Spleen (tissue), 11 donors: ENCODE results near the gene BCORL1. TPM values are rescaled to one million over a fixed set of nuclear protein-coding genes. Genes with fewer than 3 reads are reported as not detected.

Experiments used
- DNase-seq: peaks from one replicate; pipeline ENCODE4 v3.0.0-alpha.2; 2020
- H3K27ac ChIP-seq, 8 donors: fragments of 200-600 bp; sonication (generic) in 7 of 8; 1 replicate in 4 of 8; 2 replicates in 4 of 8; pipeline versions ENCODE4 v1.5.0 to v1.8.0; 2016 to 2021; ENCODE audit warnings: inconsistent platforms in 4 of 8, mild to moderate bottlenecking in 4 of 8, moderate library complexity in 1 of 8
- H3K27me3 ChIP-seq, 7 donors: fragments of 200-600 bp; sonication (generic) in 6 of 7; replicated peaks in 1 of 7; 1 replicate in 4 of 7; 2 replicates in 3 of 7; pipeline versions ENCODE4 v1.5.0 to v1.8.0; 2016 to 2021; ENCODE audit warnings: inconsistent platforms in 3 of 7, mild to moderate bottlenecking in 1 of 7
- H3K36me3 ChIP-seq, 6 donors: fragments of 200-600 bp; sonication (generic) in 5 of 6; 1 replicate in 4 of 6; 2 replicates in 2 of 6; pipeline versions ENCODE4 v1.5.0 to v1.8.0; 2016 to 2021; ENCODE audit warnings: inconsistent platforms in 2 of 6
- H3K4me1 ChIP-seq, 6 donors: fragments of 200-600 bp; sonication (generic) in 5 of 6; 1 replicate in 3 of 6; 2 replicates in 3 of 6; pipeline versions ENCODE4 v1.5.0 to v1.8.0; 2016 to 2021; ENCODE audit warnings: inconsistent platforms in 3 of 6
- H3K4me3 ChIP-seq, 8 donors: fragments of 200-600 bp; sonication (generic) in 7 of 8; 1 replicate in 4 of 8; 2 replicates in 4 of 8; pipeline versions ENCODE4 v1.5.0 to v1.8.0; 2016 to 2021; ENCODE audit warnings: inconsistent platforms in 4 of 8, mild to moderate bottlenecking in 4 of 8, moderate library complexity in 2 of 8
- H3K9me3 ChIP-seq, 8 donors: fragments of 200-600 bp; sonication (generic) in 7 of 8; 1 replicate in 4 of 8; 2 replicates in 4 of 8; pipeline versions ENCODE4 v1.5.0 to v1.8.0; 2016 to 2021; ENCODE audit warnings: inconsistent platforms in 4 of 8
- POLR2A ChIP-seq, 3 donors: fragments of 450-650 bp; IDR thresholded peaks; one replicate each; pipeline ENCODE4 v1.5.1; 2017; ENCODE audit warnings: antibody characterized with exemption in 3 of 3, mild to moderate bottlenecking in 1 of 3
- POLR2AphosphoS5 ChIP-seq, 3 donors: sonication (generic); formaldehyde crosslinking; IDR thresholded peaks; one replicate each; pipeline ENCODE4 v1.5.1; 2017; ENCODE audit warnings: antibody characterized with exemption in 3 of 3
- WGBS, 5 donors: extraction: QIAGEN DNeasy Blood & Tissue Kit in 3 of 5; methylation state at CpG; one replicate each; pipeline versions ENCODE4 v1.1.5 to v1.1.7; 2013 to 2018; 5-methylcytosine and 5-hydroxymethylcytosine counted together
- intact Hi-C: fragments of 100-400 bp; cut with DNase I; formaldehyde crosslinking; loops from one replicate; pipeline ENCODE4 v1.15.0; 2023; ENCODE audit warnings: low total_unique reads
- polyA plus RNA-seq, 3 donors: library from polyadenylated mRNA; stranded (reverse); fragments of 200-250 nt; gene quantifications; one replicate each; pipeline ENCODE4 v1.2.1, GENCODE V29; 2013
- total RNA-seq, 7 donors: library from RNA; depleted of rRNA in 3 of 7; stranded (reverse); fragments of >200 nt in 3 of 7; fragmentation: NEBNext Ultra II Directional in 4 of 7; extraction: Animal tissue kit (Norgen Biotek cat#: 25700) in 4 of 7; gene quantifications; one replicate each; pipeline versions ENCODE4 v1.1.0 to v1.2.1, GENCODE V29; 2016 to 2021
- TF ChIP-seq, protein P1 (sequence below), 11 experiments: fragments of 200-600 bp in 7 of 11; fragments of 450-650 bp in 4 of 11; sonication (generic) in 4 of 11; IDR thresholded peaks in 8 of 11; conservative IDR thresholded peaks in 3 of 11; 1 replicate in 7 of 11; 2 replicates in 4 of 11; pipeline versions ENCODE4 v1.4.0 to v1.8.0; 2016 to 2021; ENCODE audit warnings: antibody characterized with exemption in 11 of 11, inconsistent platforms in 4 of 11, mild to moderate bottlenecking in 1 of 11
- donor health status: healthy with polysubstance abuse.
- donor health status: DM: no; HTN: no; CAD: no; lungs with moderate emphysema.
- donor health status: DM: no; HTN: no; CAD: no.
- donor health status: Bipolar disorder and iron deficiency.
- donor health status: healthy.
- donor health status: DM: no; HTN: no; CAD: no.
- donor health status: DM: yes; HTN: yes; CAD: no.

The BCORL1 gene
- total and polyA plus RNA-seq, 10 donors, result 0.85 to 18.1 (median 12.3) TPM

DNA sequence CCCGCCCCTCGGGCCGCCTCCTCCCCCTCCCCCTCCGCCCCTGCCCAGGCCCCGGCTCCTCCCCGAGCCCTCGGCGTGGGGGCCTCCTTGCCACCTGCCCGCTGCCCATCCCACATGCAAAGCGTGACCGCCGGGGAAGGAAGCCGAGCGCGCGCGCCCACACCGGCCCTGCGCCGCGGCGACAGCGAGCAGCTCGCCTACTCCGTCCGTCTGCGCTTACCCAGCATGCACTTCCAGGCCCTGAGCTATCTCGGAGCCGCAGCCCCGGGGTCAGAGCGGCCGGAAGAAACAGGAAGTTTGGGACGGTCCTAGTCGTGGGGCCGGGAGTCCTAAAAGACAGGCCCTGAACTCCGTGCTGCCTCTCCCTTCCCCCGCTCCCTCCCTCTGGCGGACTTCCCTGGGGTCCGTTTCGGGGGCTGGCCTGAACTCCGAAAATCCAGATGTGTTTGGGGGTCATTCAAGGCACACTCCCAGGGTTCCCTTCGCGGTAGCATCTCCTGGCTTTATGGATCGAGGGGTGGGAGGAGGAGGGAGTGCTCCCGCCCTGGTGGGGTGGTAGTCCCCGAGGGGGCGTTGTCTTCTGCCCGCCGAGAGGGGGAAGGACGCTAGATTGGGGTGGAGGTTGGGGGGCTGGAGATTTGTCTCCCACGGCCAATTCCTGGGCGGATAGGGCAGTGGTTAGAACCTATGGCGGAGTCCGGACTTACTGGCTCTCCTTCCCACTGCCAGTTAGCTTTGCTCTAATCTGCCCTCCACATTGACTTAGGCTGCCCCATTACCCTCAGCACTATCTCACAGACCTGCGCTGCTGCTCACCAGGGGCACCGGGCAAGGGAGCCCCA, 25.0 kb upstream of the BCORL1 start:
- peak; percentile 84 to 87 (median 87) for TF ChIP-seq POLR2AphosphoS5 (IDR thresholded peaks at IDR 0.05)
- TF ChIP-seq, protein P1, sequence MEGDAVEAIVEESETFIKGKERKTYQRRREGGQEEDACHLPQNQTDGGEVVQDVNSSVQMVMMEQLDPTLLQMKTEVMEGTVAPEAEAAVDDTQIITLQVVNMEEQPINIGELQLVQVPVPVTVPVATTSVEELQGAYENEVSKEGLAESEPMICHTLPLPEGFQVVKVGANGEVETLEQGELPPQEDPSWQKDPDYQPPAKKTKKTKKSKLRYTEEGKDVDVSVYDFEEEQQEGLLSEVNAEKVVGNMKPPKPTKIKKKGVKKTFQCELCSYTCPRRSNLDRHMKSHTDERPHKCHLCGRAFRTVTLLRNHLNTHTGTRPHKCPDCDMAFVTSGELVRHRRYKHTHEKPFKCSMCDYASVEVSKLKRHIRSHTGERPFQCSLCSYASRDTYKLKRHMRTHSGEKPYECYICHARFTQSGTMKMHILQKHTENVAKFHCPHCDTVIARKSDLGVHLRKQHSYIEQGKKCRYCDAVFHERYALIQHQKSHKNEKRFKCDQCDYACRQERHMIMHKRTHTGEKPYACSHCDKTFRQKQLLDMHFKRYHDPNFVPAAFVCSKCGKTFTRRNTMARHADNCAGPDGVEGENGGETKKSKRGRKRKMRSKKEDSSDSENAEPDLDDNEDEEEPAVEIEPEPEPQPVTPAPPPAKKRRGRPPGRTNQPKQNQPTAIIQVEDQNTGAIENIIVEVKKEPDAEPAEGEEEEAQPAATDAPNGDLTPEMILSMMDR (IDR thresholded peaks at IDR 0.05 in 8 of 11, conservative IDR thresholded peaks at IDR 0.05 in 3 of 11), result no peak
- TF ChIP-seq POLR2A (IDR thresholded peaks at IDR 0.05), result no peak
- 7 to 36% (median 32%) methylated on average over 6 to 55 of the region's 56 CpGs for WGBS, 5 donors
- DNase-seq, result peak; percentile 95
- Histone ChIP-seq H3K4me1 (peaks cover 0 to 41% (median 13%) of the 10 kb centered on the region in 6 donors), H3K9me3 (no peaks in the 10 kb centered on the region), H3K4me3 (peak overlapping the region in 7 of 8 donors; percentile 0 to 66 (median 36)), H3K27me3 (peaks cover 0 to 4% (median 0%) of the 10 kb centered on the region in 7 donors), H3K27ac (peak overlapping the region; percentile 42 to 89 (median 84)), H3K36me3 (no peaks in the 10 kb centered on the region)
- intact Hi-C loops, result no loop called here

DNA sequence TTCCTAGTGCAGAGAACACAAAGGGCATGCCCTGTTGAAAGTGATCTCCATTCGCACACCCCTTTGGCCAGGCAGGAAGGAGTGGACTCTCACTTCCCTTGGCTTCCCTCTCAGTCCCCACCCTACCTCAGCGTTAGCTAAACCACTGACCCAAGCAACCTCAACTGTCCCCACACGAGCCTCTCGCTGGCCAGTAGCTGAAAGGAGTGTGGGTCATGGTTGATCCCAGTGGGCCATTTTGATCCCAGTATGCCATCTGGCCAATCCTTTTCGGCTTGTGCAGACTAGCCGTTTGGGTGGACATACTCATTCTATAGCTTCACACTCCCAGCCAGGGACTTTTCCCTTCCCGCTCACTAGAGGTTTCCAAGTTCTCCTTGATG, 24.4 kb upstream of the BCORL1 start:
- Histone ChIP-seq H3K4me1 (peaks cover 0 to 37% (median 13%) of the 10 kb centered on the region in 6 donors), H3K27me3 (peaks cover 0 to 4% (median 0%) of the 10 kb centered on the region in 7 donors), H3K36me3 (no peaks in the 10 kb centered on the region), H3K4me3 (peak overlapping the region in 2 of 8 donors; percentile 35 to 66), H3K9me3 (no peaks in the 10 kb centered on the region), H3K27ac (peak overlapping the region; percentile 42 to 89 (median 84))
- intact Hi-C loops, result no loop called here
- TF ChIP-seq POLR2A (IDR thresholded peaks at IDR 0.05) (no peak), POLR2AphosphoS5 (IDR thresholded peaks at IDR 0.05) (no peak)
- TF ChIP-seq, protein P1 (IDR thresholded peaks at IDR 0.05 in 8 of 11, conservative IDR thresholded peaks at IDR 0.05 in 3 of 11), result no peak
- WGBS, 5 donors, result 64 to 74% (median 72%) methylated on average over 7 of the region's 7 CpGs
- DNase-seq, result no peak

DNA sequence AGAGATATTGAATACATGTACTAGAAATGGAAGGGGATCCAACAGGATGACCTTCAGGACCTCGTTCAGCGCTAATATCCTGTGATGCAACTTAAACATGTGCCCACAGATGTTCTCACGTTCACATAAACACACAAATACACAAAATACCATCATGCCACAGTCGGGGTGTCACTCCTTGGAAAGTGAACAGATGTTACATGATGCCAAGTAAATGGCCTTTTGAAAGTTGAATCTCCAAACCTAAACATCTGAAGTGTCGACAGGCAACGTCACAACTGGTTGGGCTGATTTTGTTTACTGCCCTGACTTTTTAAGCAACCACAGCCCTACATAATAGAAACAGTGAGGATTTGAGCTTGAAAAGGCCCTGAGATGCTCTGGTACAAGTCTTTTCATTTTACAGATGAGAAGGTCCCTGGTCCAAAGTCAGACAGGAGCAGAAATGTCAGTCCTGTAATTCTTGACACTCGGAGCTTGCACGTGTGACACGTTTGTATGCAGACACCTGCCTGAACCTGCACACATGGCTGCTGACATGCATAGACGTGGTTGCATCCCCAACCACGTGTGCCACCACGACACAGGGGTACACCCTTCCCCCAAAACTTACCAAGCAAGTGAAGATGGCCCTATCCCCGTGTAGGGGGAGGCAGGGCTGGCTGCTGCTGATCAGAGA, 23.5 kb upstream of the BCORL1 start:
- DNase-seq, result no peak
- H3K36me3 ChIP-seq, result no peaks in the 10 kb centered on the region
- H3K27me3 ChIP-seq, result peaks cover 0 to 4% (median 0%) of the 10 kb centered on the region in 7 donors
- TF ChIP-seq, protein P1 (IDR thresholded peaks at IDR 0.05 in 8 of 11, conservative IDR thresholded peaks at IDR 0.05 in 3 of 11), result no peak
- TF ChIP-seq POLR2AphosphoS5 (IDR thresholded peaks at IDR 0.05) (no peak), POLR2A (IDR thresholded peaks at IDR 0.05) (no peak)
- no peak overlapping the region for H3K4me3 ChIP-seq
- H3K27ac ChIP-seq, result no peak overlapping the region
- peaks cover 0 to 32% (median 13%) of the 10 kb centered on the region in 6 donors for H3K4me1 ChIP-seq
- WGBS, 5 donors, result 44 to 68% (median 53%) methylated on average over 9 to 13 of the region's 13 CpGs
- intact Hi-C loops, result no loop called here
- H3K9me3 ChIP-seq, result no peaks in the 10 kb centered on the region

DNA sequence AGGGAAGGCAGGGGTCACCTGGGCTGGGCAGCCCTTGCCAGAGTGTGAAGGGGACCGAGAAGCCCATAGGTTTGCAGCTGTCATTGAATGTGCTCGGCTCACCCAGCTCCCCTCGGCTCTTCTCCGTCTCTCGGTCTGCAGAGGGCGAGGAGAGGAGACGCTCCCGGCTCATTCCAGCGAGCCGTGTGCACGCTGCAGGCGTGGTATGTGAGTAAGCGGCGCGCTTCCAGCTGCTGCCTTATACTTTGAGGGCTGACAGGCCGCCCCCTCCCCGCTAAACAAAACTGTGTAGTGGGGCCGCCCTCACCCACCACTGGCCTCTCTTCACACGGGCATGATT, 23.0 kb upstream of the BCORL1 start:
- Histone ChIP-seq H3K4me3 (no peak overlapping the region), H3K27ac (no peak overlapping the region), H3K4me1 (peaks cover 0 to 32% (median 13%) of the 10 kb centered on the region in 6 donors), H3K9me3 (no peaks in the 10 kb centered on the region), H3K36me3 (no peaks in the 10 kb centered on the region), H3K27me3 (peaks cover 0 to 4% (median 0%) of the 10 kb centered on the region in 7 donors)
- intact Hi-C loops, result no loop called here
- no peak for DNase-seq
- TF ChIP-seq, protein P1 (IDR thresholded peaks at IDR 0.05 in 8 of 11, conservative IDR thresholded peaks at IDR 0.05 in 3 of 11), result no peak
- no peak for TF ChIP-seq POLR2A (IDR thresholded peaks at IDR 0.05)
- no peak for TF ChIP-seq POLR2AphosphoS5 (IDR thresholded peaks at IDR 0.05)
- 66 to 93% (median 78%) methylated on average over 10 to 19 of the region's 19 CpGs; no CpG with 5 or more reads in 1 of the 5 donors for WGBS, 5 donors
